Small intestine (tissue), 7 donors: ENCODE results near the gene GPR137B. TPM values are rescaled to one million over a fixed set of nuclear protein-coding genes. Genes with fewer than 3 reads are reported as not detected.

ENCODE experiments used
- DNase-seq, 2 donors: peaks; one replicate each; pipeline versions ENCODE4 v3.0.0 to v3.0.0-alpha.2; 2013
- FAIRE-seq: peaks from 2 replicates; lab custom pipeline; 2012; peaks lifted over from hg19 to GRCh38; lab: Jason Lieb, UNC
- H3K27ac ChIP-seq, 3 donors: one replicate each; pipeline ENCODE4 v1.5.1; 2013; ENCODE audit warnings: low read length in 2 of 3, mild to moderate bottlenecking in 2 of 3, control low read depth in 1 of 3, inconsistent platforms in 1 of 3, low read depth in 1 of 3, moderate library complexity in 1 of 3
- H3K27me3 ChIP-seq, 3 donors: one replicate each; pipeline ENCODE4 v1.6.1; 2013; ENCODE audit warnings: low read length in 3 of 3, inconsistent platforms in 1 of 3; ENCODE audit not compliant: control insufficient read depth in 3 of 3, insufficient read depth in 3 of 3
- H3K36me3 ChIP-seq, 3 donors: one replicate each; pipeline ENCODE4 v1.6.1; 2013; ENCODE audit warnings: low read length in 3 of 3, inconsistent platforms in 1 of 3, low read depth in 1 of 3, mild to moderate bottlenecking in 1 of 3, moderate library complexity in 1 of 3; ENCODE audit not compliant: control insufficient read depth in 3 of 3, insufficient read depth in 2 of 3
- H3K4me1 ChIP-seq, 3 donors: one replicate each; pipeline ENCODE4 v1.6.1; 2013; ENCODE audit warnings: low read length in 2 of 3, inconsistent platforms in 1 of 3, low read depth in 1 of 3, mild to moderate bottlenecking in 1 of 3, moderate library complexity in 1 of 3; ENCODE audit not compliant: control insufficient read depth in 3 of 3, insufficient read depth in 2 of 3
- H3K4me3 ChIP-seq, 3 donors: one replicate each; pipeline ENCODE4 v1.5.1; 2013; ENCODE audit warnings: low read length in 3 of 3, control low read depth in 1 of 3, inconsistent platforms in 1 of 3, low read depth in 1 of 3, mild to moderate bottlenecking in 1 of 3, moderate library complexity in 1 of 3
- H3K9me3 ChIP-seq, 2 donors: one replicate each; pipeline ENCODE4 v1.6.1; 2013; ENCODE audit warnings: low read depth in 1 of 2, low read length in 1 of 2; ENCODE audit not compliant: control insufficient read depth in 2 of 2, insufficient read depth in 1 of 2
- WGBS, 3 donors: extraction: QIAGEN DNeasy Blood & Tissue Kit; methylation state at CpG; one replicate each; pipeline ENCODE4 v1.1.7; 2013; 5-methylcytosine and 5-hydroxymethylcytosine counted together
- polyA plus RNA-seq, 4 donors: library from polyadenylated mRNA; stranded (reverse) in 3 of 4; unstranded in 1 of 4; fragments of 200-250 nt in 3 of 4; fragments of 120-200 nt in 1 of 4; gene quantifications; one replicate each; pipeline versions ENCODE4 v1.2.1 to v1.2.3, GENCODE V29; 2013
- donor health status: healthy with polysubstance abuse.
- donor health status: control.
- donor health status: control.
- donor health status: Bipolar disorder and iron deficiency.
- donor health status: healthy.

The GPR137B gene
- polyA plus RNA-seq, 4 donors, result 2.0 to 8.2 (median 5.7) TPM

- no peaks in the 10 kb centered on the region for H3K27me3 ChIP-seq
- H3K9me3 ChIP-seq, result peaks cover 0 to 2% of the 10 kb centered on the region in 2 donors
- FAIRE-seq (no peak), DNase-seq (no peak)
- WGBS, 3 donors, result 74 to 92% (median 81%) methylated on average over 2 of the region's 2 CpGs
- no peak overlapping the region for H3K27ac ChIP-seq
- H3K4me3 ChIP-seq, result no peak overlapping the region
- H3K4me1 ChIP-seq, result no peaks in the 10 kb centered on the region
- H3K36me3 ChIP-seq, result peaks cover 0 to 7% (median 5%) of the 10 kb centered on the region in 3 donors
Measured at GRCh38 chr1:236193184-236193583, 50.8 kb downstream of the GPR137B start.

- Histone ChIP-seq H3K9me3 (peaks cover 0 to 13% of the 10 kb centered on the region in 2 donors), H3K27me3 (no peaks in the 10 kb centered on the region), H3K4me1 (no peaks in the 10 kb centered on the region), H3K36me3 (peaks cover 2 to 8% (median 5%) of the 10 kb centered on the region in 3 donors), H3K27ac (no peak overlapping the region), H3K4me3 (no peak overlapping the region)
- FAIRE-seq (no peak), DNase-seq (no peak)
Measured at GRCh38 chr1:236200925-236201324, 58.6 kb downstream of the GPR137B start.

- H3K4me3 ChIP-seq, result no peak overlapping the region
- H3K27ac ChIP-seq, result no peak overlapping the region
- DNase-seq (no peak), FAIRE-seq (no peak)
- peaks cover 2 to 7% (median 5%) of the 10 kb centered on the region in 3 donors for H3K36me3 ChIP-seq
- H3K9me3 ChIP-seq, result peaks cover 0 to 13% of the 10 kb centered on the region in 2 donors
- H3K4me1 ChIP-seq, result no peaks in the 10 kb centered on the region
- WGBS, 3 donors, result 94 to 100% (median 96%) methylated on average over 1 of the region's 1 CpG
- no peaks in the 10 kb centered on the region for H3K27me3 ChIP-seq
Measured at GRCh38 chr1:236201786-236202185, 59.4 kb downstream of the GPR137B start.

GRCh38 chr1:236204039-236204438 lies 61.7 kb downstream of the GPR137B start:
- FAIRE-seq, result no peak
- no peak for DNase-seq
- WGBS, 3 donors, result 84 to 97% (median 95%) methylated on average over 1 of the region's 1 CpG

GRCh38 chr1:236204656-236205055 lies 62.3 kb downstream of the GPR137B start:
- H3K36me3 ChIP-seq, result peaks cover 2 to 8% (median 5%) of the 10 kb centered on the region in 3 donors
- H3K4me3 ChIP-seq, result no peak overlapping the region
- WGBS, 3 donors, result 68 to 97% (median 81%) methylated on average over 3 of the region's 3 CpGs
- no peaks in the 10 kb centered on the region for H3K27me3 ChIP-seq
- no peaks in the 10 kb centered on the region for H3K4me1 ChIP-seq
- FAIRE-seq, result no peak
- H3K9me3 ChIP-seq, result peaks cover 0 to 11% of the 10 kb centered on the region in 2 donors
- H3K27ac ChIP-seq, result no peak overlapping the region
- DNase-seq, result peak; percentile 3 to 47

More at GRCh38 chr1:236204039-236204438, 61.7 kb downstream of the GPR137B start:
- Histone ChIP-seq H3K4me1 (no peaks in the 10 kb centered on the region), H3K27me3 (no peaks in the 10 kb centered on the region), H3K36me3 (peaks cover 2 to 8% (median 5%) of the 10 kb centered on the region in 3 donors), H3K4me3 (no peak overlapping the region), H3K27ac (no peak overlapping the region), H3K9me3 (peaks cover 0 to 11% of the 10 kb centered on the region in 2 donors)

- FAIRE-seq, result no peak
- WGBS, 3 donors, result 80 to 93% (median 84%) methylated on average over 4 of the region's 4 CpGs
Measured at GRCh38 chr1:236206548-236206947, 64.2 kb downstream of the GPR137B start.

GRCh38 chr1:236207121-236207520 lies 64.8 kb downstream of the GPR137B start:
- no peak for DNase-seq
- Histone ChIP-seq H3K4me1 (no peaks in the 10 kb centered on the region), H3K9me3 (peaks cover 0 to 5% of the 10 kb centered on the region in 2 donors), H3K27me3 (no peaks in the 10 kb centered on the region), H3K27ac (no peak overlapping the region), H3K36me3 (peaks cover under 1 to 6% (median 4%) of the 10 kb centered on the region in 3 donors), H3K4me3 (no peak overlapping the region)
- no peak for FAIRE-seq
- 72 to 88% (median 81%) methylated on average over 5 of the region's 5 CpGs for WGBS, 3 donors

More at GRCh38 chr1:236206548-236206947, 64.2 kb downstream of the GPR137B start:
- H3K4me1 ChIP-seq, result no peaks in the 10 kb centered on the region
- H3K4me3 ChIP-seq, result no peak overlapping the region
- DNase-seq, result no peak
- no peaks in the 10 kb centered on the region for H3K27me3 ChIP-seq
- H3K9me3 ChIP-seq, result peaks cover 0 to 11% of the 10 kb centered on the region in 2 donors
- H3K27ac ChIP-seq, result no peak overlapping the region
- peaks cover 2 to 8% (median 5%) of the 10 kb centered on the region in 3 donors for H3K36me3 ChIP-seq

GRCh38 chr1:236207569-236207968 lies 65.2 kb downstream of the GPR137B start:
- H3K36me3 ChIP-seq, result peaks cover 0 to 7% (median 3%) of the 10 kb centered on the region in 3 donors
- H3K27me3 ChIP-seq, result no peaks in the 10 kb centered on the region
- H3K4me3 ChIP-seq, result no peak overlapping the region
- WGBS, 3 donors, result 94 to 97% (median 96%) methylated on average over 4 of the region's 4 CpGs
- H3K27ac ChIP-seq, result no peak overlapping the region
- peaks cover 0 to under 1% of the 10 kb centered on the region in 2 donors for H3K9me3 ChIP-seq
- H3K4me1 ChIP-seq, result no peaks in the 10 kb centered on the region
- FAIRE-seq, result no peak
- DNase-seq, result no peak

- no peak overlapping the region for H3K4me3 ChIP-seq
- H3K27ac ChIP-seq, result no peak overlapping the region
- 28 to 50% (median 47%) methylated on average over 2 of the region's 2 CpGs for WGBS, 3 donors
- H3K4me1 ChIP-seq, result no peaks in the 10 kb centered on the region
- H3K36me3 ChIP-seq, result peaks cover 0 to 7% (median 3%) of the 10 kb centered on the region in 3 donors
- no peaks in the 10 kb centered on the region for H3K9me3 ChIP-seq
- FAIRE-seq, result no peak
- DNase-seq, result peak in 1 of 2 donors; percentile 5
- H3K27me3 ChIP-seq, result no peaks in the 10 kb centered on the region
Measured at GRCh38 chr1:236209185-236209584, 66.8 kb downstream of the GPR137B start.
